HG03135 (cell line): Measurements from ENCODE around the gene ANKFY1.
"Not testable (repeated sequence)": the region's sequence is repeated elsewhere in the genome, so short reads cannot be mapped to it uniquely, and the experiment has no call there.

Source experiments
- ATAC-seq: cut with Tn5 transposase; IDR thresholded peaks from one replicate; pipeline ENCODE4 v1.9.1; 2021; ENCODE audit warnings: mild to moderate bottlenecking, moderate library complexity; ENCODE audit not compliant: unreplicated experiment

The ANKFY1 gene

DNA sequence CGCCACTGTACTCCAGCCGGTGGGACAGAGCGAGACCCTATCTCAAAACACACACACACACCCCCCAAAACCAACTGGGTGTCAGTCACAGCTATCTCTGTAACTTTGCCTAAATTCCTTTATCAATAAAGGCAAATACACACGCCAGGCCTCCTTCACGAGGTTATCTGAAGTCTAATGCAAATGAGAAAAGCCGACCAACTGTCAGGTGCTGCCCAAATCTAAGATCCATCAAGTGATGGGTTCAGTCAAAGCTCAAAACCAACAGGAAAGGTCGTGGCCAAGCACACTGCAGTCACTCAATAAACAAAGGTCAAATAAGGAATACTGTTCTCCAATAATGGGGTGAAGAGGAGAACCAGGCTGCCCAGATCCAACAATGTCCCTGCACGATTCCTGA lies 1.1 kb downstream of the ANKFY1 start:
- ATAC-seq, result no peak

DNA sequence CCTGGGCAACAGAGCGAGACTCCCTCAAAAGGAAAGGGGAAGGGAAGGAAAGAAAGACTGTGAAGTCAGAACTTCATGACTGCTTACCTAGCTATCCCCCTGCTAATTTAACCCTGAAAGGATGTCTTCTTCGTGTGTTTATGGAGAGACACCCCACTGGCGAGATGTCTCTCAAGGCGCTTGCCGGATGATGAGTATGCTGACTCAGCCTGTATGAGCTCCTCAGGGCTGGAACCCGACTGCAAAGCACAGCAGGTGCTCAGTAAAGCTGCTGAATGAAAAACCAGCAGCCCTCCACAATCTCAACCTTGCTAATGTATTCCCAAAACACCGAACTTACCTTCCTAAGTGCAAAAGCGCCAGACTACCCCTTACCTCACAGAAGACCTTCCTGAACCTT lies 2.3 kb downstream of the ANKFY1 start:
- no peak for ATAC-seq

DNA sequence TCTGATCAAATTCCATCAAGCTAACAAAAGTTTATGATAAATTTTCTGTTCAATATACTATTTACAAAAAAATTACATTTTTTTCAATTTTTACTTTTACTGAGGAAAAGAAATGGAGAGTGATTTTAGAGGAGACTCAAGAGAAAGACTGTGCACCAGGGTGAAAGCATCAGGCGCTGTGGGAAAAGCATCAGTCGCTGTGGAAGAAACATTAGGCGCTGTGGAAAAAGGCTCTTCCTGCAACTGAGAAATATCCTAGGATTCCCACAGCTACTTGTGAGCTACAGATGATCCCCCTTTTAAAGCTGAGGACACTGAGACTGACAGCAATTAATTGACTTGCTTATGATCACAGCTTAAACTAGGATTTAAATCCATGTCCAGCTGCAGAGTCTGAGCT lies 4.9 kb downstream of the ANKFY1 start:
- ATAC-seq, result no peak

DNA sequence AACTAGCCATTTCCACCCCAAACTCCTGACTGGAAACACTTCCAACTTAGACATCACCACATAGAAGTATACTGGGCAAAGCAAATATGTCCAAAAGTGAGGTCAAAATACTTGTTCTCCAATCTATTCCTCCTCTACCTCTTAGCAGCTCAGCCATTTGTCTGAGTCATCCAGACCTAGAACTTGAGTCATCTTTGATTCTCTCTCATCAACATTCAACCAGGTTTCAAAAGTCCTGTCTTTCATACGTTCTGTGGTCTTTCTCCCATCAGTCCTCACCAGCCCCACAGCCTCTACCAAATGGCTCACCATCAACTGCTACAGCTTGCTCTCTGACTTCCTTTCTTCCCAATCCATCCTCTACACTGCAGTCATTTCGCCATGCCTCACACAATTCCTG lies 6.8 kb downstream of the ANKFY1 start:
- ATAC-seq, result no peak

DNA sequence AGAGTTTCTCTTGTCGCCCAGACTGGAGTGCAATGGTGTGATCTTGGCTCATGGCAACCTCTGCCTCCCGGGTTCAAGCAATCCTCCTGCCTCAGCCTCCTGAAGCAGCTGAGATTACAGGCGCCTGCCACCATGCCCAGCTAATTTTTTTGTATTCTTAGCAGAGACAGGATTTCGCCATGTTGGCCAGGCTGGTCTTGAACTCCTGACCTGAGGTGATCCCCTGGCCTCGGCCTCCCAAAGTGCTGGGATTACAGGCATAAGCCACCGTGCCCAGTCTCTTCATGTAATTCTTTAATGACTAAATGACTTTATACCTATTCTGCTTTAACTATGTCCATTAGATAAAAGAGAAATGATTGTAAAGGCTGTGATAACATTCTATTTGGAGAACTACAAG lies 8.5 kb downstream of the ANKFY1 start:
- not testable (repeated sequence) for ATAC-seq

DNA sequence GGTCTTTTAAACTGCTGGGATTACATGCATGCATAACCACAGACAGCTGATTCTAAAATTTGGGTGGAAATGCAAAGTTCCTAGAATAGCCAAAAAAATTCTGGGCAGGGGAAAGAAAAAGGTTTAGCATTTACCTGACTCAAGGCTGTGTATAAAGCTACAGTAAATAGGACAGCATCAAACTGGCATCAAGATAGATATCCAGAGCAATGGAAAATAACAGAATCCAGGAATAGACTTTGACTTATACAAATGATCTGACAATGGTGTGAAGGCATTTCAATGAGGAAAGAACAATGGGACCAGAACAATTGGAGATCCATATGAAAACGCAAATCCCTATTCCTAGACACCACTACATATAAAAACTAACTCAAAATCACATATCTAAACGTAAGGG lies 12.9 kb downstream of the ANKFY1 start:
- no peak for ATAC-seq

DNA sequence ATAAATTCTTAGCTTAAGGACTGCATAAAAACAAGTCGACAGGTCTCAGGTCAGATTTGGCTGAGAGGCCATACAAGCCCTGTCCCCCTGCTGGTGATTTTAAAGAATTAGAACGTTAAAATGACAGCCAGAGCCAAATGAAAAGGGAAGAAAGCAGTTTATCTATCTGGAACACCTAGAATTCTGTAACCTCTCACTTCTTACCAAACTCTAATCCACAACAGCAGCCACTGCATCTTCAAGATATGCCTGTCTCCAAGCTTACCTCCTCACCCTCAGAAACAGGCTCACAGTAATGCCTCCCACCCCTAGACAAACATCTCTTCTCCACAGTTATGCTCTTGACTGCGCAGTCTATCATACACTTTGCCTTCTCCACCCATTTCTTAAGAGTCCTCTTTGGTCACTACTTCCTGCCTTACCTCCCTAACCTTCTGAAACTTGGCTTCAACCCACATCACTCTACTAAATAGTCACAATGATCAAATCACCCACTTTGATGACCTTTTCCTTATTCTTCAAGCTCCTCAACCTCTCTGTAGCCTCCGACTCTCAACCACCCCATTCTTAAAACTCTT lies 14.2 kb downstream of the ANKFY1 start:
- ATAC-seq, result no peak

DNA sequence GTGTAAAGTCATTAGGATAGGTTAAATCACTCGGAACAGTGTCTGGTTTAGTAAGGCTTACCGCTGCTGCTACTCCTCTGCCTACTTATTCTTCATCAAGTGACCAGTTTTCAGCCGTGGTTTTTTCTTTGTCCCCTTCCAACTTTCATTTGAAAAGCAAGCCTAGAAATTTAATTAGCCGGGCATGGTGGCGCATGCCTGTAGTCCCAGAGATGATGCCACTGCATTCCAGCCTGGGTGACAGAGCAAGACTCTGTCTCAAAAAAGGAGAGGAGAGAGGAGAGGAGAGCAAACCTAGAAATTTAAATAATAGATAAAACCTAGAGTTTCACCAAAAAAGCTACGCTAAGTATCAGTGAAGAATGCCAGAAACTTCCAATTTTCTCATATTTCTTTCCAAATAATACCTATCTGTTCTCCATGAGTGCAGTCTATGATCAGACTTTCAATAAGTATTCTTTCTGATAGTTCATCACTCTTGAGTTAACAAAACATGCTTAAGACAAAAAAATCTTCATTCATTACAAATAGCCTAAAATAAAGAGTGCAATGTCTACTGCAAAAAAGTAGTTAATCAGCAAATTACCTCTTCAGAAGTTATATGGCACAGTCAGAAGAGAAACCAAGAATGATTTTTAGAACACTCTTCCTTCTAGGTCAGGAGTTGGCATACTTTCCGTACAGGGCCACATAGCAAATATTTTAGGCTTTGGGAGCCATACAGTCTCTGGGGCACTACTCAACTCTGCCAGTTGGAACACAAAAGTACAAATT lies 15.1 kb downstream of the ANKFY1 start:
- no peak for ATAC-seq

DNA sequence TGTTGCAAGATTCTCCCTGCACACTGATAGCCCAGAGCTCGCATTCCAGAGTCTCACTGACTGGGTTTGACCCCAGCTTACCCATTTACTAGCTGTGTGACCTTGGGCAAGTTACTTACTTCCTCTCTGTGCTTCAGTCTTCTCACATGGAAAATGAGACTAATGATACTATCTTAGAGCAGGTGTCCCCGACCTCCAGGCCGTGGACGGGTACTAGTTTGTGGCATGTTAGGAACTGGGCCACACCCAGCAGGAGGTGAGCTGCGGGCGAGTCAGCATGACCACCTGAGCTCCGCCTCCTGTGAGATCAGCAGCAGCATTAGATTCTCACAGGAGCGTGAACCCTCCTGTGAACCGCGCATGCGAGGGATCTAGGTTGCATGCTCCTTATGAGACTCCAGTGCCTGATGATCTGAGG lies 15.8 kb downstream of the ANKFY1 start:
- ATAC-seq, result no peak

DNA sequence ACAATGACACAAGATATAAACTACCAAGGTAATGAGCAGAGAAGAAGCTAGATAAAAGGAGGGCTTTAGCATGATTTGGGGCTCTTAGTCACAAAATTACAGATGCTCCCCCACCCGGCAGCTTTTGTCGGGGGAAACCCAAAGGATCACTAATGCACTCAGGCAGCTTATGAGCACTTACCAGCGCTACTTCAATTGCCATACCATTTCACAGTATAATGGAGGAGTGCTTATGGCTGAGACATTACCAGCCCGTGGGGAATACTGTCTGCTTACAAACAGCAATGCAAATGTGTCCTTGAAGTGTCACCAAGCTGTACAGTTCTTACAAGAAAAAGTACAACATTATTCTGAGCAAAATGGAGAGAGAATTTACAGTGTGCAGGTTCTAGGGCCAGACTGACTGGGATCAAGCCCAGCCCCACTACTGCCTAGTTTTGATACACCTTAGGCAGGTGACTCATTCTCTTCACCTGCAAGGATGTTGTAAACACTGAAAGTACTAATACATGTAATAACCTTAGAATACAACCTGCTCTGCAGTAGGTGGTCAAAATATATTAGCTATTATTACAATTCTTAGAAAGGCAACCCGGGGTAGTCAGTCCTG lies 16.3 kb downstream of the ANKFY1 start:
- no peak for ATAC-seq

DNA sequence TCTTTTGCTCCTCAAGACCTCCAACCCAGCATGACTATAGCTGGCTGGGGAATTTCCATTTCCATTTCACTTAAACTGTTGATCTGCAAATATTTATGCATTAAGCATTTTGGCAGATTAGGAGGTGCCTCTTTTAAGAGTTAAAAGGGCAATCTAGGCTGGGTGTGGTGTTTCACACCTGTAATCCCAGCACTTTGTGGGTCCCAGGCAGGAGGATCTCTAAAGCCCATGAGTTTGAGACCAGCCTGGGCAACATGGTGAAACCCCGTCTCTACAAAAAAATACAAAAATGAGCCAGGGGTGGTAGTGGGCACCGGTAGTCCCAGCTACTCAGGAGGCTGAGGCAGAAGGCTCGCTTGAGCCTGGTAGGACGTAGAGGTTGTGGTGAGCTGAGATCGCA lies 17.1 kb downstream of the ANKFY1 start:
- ATAC-seq, result no peak

DNA sequence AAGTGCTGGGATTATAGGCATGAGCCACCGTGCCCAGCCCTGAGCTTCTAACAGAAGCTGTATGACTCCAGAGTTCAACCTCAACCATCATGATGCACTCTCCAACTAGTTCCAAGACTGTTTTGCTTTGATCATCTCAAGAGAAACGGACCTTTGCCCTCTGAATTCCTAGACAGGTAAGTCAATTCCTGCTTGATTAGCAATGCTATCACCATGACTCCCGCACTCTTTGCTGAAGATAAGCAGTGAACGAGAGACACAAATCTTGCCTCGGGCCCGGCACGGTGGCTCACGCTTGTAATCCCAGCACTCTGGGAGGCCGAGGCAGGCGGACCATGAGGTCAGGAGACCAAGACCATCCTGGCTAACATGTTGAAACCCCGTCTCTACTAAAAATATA lies 22.2 kb downstream of the ANKFY1 start:
- no peak for ATAC-seq

DNA sequence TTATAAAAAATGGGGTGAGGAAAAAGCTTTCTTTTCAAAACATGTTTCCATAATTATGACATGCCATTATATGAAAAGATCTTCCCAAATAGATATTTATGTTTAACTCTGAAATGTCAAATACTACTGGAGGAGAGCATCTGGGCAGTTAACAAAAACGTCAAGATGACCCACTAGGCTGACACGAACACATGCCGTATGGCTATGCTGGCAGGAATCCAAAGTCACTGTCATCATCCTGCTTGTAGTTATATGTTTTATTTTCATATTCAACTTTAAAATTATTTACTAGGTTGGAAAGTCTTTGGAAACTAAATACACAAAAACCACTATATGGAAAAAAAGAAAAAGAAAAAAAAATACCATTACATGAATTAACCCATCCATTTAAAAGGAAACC lies 27.3 kb downstream of the ANKFY1 start:
- no peak for ATAC-seq

DNA sequence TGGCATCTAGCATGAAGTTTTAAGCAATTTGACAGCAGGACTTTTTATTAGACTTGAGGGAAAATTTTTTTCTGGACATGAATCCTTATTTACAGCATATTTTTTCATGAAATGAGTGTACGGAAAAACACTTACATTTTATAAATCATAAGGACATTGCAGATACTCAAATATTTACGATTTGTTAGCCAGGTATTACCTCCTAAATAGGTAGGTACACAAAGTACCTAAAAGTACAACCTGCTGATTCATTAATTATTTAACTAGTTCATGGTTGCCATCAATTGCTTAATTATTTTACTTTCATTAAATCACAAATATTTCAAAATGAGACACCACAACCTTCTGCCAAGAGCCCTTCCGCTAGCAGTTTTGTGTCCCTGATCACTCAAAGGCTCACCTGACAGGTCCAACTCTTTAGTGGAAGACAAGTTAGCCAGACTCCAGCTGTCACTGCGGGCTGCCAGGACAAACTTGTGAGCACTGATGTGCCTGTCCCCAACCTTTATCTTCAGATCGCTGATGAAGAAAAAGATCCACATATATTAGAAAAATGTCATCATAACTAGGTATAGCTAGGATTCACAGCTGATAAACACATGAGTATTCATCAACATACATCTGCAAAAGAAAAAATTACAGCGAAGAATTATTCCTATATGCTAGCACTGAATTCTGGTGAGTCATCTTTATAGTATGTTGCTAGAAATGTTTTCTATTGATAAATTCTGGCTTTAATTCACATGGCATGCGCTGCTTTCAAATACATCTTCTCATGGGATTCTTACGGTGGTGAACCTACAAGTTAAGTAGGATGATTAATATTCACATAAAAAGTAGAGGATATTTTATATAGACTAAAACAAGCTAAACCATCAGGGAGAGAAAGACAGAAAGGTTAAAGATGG lies 28.2 kb downstream of the ANKFY1 start:
- no peak for ATAC-seq

DNA sequence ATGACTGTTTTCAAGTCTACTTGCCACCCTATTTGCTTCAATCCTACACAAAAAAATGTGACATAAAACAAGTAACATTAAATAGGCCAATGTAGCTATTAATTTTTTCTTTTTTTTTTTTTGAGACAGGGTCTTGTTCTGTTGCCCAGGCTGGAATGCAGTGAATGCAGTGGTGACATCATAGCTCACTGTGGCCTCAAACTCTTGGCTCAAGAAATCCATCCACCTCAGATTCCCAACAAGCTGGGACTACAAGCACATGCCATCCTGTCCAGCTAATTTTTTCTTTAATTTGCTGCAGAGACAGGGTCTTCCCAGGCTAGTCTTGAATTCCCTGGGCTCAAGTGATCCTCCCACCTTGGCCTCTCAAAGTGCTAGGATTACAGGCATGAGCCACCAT lies 29.4 kb downstream of the ANKFY1 start:
- ATAC-seq, result no peak

DNA sequence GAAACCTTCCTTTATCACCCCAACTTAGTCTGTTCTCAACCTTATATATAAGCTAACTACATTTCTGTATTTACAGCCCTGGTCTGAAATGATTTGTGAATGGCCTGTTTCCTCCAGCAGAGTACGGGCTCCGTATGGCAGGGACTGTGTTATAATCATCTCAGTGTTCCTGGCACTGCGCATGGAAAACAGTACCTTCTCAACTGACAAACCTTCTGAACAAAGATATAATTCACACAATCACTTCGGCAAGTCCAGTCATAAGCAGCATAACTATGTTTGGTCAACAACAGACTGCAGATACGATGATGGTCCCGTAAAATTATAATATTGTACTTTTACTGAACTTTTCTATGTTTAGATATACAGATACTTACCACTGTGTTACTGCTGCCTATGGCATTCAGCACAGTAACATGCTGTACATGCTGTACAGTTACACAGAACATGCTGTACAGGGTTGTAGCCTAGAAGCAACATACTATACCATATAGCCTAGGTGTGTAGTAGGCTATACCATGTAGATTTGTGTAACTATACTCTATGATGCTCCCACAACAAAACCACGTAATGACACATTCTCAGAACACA lies 30.0 kb downstream of the ANKFY1 start:
- ATAC-seq, result no peak

DNA sequence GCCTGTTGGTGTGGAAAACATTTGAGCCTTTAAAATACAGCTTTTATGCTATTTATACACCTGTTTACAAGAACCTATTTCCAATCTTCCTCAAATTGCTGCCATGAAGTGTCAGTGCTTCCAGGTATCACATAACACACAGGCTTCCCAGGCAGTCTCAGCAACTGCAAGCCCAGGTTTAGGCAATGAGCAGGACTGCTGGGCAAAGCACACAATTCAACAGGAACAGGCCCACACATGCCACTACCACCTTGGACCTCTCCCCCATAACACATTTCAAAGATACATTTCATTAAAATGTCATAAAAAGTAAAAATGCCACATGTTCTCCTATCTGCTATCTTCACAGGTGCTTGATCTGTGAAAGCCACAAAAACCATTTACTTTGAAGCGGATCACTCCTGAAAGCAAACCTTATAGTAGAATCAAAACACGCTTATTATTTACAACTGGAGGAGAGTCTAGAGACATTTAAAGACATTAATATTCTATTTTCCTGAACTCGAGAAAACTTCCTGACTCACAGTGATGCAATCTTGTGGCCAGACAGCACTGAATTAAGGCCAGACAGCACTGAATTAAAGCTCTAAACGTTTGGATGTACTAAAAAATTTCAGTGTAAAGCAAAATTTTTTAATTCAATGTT lies 31.5 kb downstream of the ANKFY1 start:
- ATAC-seq, result no peak

DNA sequence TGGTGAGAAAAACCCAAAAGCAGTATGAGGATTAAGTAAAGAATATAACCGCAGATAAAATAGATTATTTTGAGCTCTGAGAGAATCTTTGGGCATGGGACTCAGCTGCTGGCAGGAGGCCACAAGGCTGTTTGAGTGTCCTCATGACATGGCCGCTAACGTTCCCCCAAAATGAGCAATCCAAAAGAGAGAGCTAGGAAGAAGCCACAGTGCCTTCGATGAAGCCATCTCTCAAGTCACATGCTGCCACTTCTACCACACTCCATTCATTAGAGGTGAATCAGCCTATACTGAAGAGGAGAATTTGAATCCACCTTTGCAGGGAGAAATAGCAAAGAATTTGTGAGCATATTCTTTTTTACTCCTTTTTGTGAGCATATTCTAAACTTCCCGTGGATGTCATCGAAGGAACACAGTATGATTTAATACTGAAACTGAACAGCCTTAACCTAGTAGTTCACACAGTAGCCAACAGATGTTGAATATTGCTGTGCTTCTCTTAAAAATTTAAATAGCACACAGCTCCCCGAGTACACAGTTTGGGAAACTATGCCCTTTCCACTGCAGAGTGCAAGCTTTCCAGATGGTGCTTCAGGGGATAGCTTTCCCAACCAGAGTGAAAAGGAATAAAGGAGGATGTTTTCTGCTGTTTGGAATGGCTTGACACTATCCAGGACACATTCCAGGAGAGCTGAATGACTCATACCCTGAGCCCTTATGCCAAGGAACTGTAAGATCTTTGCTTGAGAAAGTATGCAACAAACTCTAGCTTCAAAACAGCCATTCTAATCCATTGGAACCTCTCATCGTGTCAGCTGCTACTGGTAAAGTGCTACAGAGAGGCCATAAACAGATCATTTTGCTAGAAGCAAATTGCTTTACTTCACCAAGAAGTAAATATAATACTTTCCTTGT lies 33.9 kb downstream of the ANKFY1 start:
- ATAC-seq, result no peak

DNA sequence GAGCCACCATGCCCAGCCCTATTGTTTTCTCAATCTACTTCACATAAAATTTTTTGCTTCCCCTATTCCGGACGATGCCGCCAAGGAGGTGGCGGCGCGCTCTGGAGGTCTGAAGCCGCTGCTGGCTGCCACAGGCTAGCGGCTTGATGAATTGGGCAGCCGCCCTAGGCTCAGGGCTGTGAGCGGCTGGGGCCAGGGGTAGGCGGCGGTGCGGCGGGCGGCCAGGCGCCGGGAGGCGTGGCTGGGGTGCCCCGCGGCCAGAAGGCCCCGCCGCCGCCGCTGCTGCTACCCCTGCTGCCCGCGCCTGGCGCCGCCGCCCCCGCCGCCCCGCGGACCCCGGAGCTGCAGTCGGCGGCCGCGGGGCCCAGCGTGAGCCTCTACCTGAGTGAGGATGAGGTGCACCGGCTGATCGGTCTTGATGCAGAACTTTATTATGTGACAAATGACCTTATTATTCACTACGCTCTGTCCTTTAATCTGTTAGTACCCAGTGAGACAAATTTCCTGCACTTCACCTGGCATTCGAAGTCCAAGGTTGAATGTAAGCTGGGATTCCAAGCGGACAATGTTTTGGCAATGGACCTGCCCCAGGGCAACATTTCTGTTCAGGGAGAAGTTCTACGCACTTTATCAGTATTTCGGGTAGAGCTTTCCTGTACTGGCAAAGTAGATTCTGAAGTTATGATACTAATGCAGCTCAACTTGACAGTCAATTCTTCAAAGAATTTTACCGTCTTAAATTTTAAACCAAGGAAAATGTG lies 41.7 kb downstream of the ANKFY1 start:
- ATAC-seq, result no peak
